AG04450 (cell line): ENCODE results near the gene LYPD5. TPM values are rescaled to one million over a fixed set of nuclear protein-coding genes. Genes with fewer than 3 reads are reported as not detected.

ENCODE experiments used
- CTCF ChIA-PET: fragments of 300-600, 350-600 bp; formaldehyde crosslinking; extraction: SDS; loops from one replicate; lab custom pipeline; 2022; ENCODE audit warnings: antibody characterized with exemption, inconsistent platforms; lab: Charles Lee
- POLR2A ChIA-PET: fragments of 350-600 bp; formaldehyde crosslinking; extraction: SDS; loops from one replicate; lab custom pipeline; 2021; ENCODE audit warnings: antibody characterized with exemption, inconsistent platforms; lab: Yijun Ruan, JAX
- DNase-seq: peaks from one replicate; pipeline ENCODE4 v3.0.0-alpha.2; 2011; ENCODE audit warnings: low read depth, low spot score
- H3K27ac ChIP-seq: one replicate; pipeline ENCODE4 v1.5.1; 2012; ENCODE audit warnings: low read depth, low read length, control low read depth
- H3K27me3 ChIP-seq: one replicate; pipeline ENCODE4 v1.6.0; 2012; ENCODE audit warnings: low read length; ENCODE audit not compliant: control insufficient read depth, insufficient read depth
- H3K4me3 ChIP-seq: 2 replicates; pipeline ENCODE4 v1.5.1; 2011; ENCODE audit warnings: mild to moderate bottlenecking, low read depth, low read length, control low read depth
- H3K9me3 ChIP-seq: 2 replicates; pipeline ENCODE4 v1.5.1; 2012; ENCODE audit warnings: low read length; ENCODE audit not compliant: control insufficient read depth, insufficient read depth
- polyA plus RNA-seq: library from polyadenylated mRNA; depleted of rRNA; stranded (reverse); fragments of >200 nt; gene quantifications from 2 replicates; pipeline ENCODE4 v1.2.3, GENCODE V29; 2011
- TF ChIP-seq, protein P1 (sequence below): IDR thresholded peaks from 2 replicates; pipeline ENCODE4 v1.5.1; 2011; ENCODE audit warnings: low read depth, low read length, control low read depth, inconsistent platforms

Gene LYPD5
- polyA plus RNA-seq, 1 experiment: 0.66 TPM

DNA sequence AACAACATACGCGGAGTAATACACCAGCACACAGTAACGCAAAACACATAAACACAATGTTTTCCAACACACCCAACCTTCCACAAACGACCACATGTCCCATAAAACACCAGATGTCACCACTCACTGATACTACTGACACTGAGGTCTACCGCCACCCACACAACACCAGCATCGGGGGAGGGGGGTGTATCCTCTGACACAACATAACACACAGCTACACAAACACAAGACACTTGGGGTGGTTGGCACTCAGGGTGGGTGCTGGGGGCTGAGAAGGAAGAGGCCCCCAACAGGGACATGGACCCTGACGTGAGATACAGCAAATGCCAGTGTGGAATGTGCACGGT is 20.0 kb downstream of the LYPD5 start:
- Histone ChIP-seq H3K27ac (no peak overlapping the region), H3K27me3 (no peaks in the 10 kb centered on the region), H3K4me3 (no peak overlapping the region), H3K9me3 (no peaks in the 10 kb centered on the region; the same call in 1 of the 2 replicates)
- TF ChIP-seq, protein P1, sequence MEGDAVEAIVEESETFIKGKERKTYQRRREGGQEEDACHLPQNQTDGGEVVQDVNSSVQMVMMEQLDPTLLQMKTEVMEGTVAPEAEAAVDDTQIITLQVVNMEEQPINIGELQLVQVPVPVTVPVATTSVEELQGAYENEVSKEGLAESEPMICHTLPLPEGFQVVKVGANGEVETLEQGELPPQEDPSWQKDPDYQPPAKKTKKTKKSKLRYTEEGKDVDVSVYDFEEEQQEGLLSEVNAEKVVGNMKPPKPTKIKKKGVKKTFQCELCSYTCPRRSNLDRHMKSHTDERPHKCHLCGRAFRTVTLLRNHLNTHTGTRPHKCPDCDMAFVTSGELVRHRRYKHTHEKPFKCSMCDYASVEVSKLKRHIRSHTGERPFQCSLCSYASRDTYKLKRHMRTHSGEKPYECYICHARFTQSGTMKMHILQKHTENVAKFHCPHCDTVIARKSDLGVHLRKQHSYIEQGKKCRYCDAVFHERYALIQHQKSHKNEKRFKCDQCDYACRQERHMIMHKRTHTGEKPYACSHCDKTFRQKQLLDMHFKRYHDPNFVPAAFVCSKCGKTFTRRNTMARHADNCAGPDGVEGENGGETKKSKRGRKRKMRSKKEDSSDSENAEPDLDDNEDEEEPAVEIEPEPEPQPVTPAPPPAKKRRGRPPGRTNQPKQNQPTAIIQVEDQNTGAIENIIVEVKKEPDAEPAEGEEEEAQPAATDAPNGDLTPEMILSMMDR: no peak
- ChIA-PET POLR2A (no interaction called here), CTCF (interaction anchor here (1.0 to 1.5 kb wide), 2 partner anchors 28 to 36 kb away, joined by 4 to 6 read pairs; no protein-coding TSS in a partner anchor)
- DNase-seq: no peak

DNA sequence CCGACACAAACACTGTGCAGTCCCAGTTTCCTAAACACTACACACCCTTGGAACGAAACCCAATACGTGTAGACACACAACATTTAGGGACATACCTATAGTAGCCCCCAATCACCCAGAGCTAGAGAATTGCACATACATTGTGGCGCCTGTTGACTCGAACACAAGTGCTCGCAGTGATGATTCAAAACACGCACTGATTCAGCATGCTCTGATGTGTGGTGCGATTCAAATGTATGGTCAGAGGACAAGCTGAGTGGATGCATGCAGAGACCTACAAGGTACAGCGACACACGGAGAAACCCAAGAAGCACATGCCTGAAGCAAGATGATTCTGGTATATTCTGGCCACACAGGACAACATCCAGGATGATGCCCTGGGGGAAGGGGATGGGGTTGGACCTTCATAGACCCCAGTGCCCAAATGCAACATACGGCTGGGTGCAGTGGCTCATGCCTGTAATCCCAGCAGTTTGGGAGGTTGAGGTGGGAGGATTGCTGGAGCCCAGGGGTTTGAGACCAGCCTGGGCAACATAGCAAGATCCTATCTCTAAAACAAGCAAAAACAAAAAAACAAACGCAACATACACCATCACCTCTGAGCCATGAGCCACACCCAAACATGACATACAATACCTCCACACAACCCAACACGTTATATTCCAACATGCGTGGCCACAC is 20.5 kb downstream of the LYPD5 start:
- no peak overlapping the region for H3K4me3 ChIP-seq
- H3K27ac ChIP-seq: no peak overlapping the region
- no peaks in the 10 kb centered on the region for H3K27me3 ChIP-seq
- no peaks in the 10 kb centered on the region; the same call in 1 of the 2 replicates for H3K9me3 ChIP-seq
- TF ChIP-seq, protein P1: no peak
- no peak for DNase-seq
- ChIA-PET CTCF (interaction anchor here (1.0 to 1.5 kb wide), 2 partner anchors 28 to 36 kb away, joined by 4 to 6 read pairs; no protein-coding TSS in a partner anchor), POLR2A (no interaction called here)

DNA sequence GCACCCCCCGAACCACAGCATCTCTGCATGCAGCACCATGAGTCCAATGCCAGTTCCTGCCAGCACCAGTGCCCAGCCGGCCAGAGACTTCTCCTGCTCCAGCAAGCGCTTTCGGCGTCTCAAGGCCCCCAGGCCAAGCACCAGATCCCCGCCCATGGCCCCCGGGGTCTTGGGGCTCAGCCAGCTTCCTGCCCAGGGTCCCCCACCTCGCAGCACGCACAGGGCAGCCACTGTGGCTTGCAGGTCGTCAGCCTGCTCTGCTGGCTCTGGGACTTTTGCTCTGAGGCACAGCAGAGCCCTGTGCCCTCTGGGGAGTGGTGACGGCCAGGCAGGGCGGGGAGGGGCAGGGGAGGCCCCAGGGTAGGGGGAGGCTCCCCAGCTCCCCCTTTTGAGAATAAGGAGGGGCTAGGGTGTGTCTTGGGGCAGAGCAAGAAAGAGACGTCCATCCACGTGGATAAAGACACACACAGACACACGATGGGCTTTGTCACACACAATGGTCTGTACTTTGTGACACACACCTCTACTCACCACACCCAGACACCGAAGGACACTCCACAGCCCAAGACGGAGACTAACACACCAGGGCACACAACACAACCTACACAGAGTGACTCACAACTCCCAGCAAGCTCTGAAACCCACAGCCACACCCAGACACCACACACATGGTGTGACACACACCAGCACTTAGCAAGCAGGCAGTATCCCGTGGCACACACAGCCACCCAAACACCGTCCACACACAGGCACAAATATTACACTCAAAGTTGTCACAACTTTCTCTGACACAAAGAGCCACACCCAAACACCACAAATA is 21.3 kb downstream of the LYPD5 start, which contains the start of gene KCNN4:
TSS of gene KCNN4 (minus strand) at position 268 of the 820 bp plus-strand sequence. CDS start at position 156, 112 bp downstream.
- DNase-seq: no peak
- TF ChIP-seq, protein P1: no peak
- ChIA-PET CTCF (interaction anchor here (1.0 to 1.5 kb wide), 3 partner anchors 15 to 35 kb away, joined by 4 to 6 read pairs (median 6); no protein-coding TSS in a partner anchor), POLR2A (no interaction called here)
- Histone ChIP-seq H3K4me3 (no peak within 1 kb of the TSS), H3K27ac (no peak within 1 kb of the TSS), H3K9me3 (no peaks in the 10 kb centered on the region; the same call in 1 of the 2 replicates), H3K27me3 (no peaks in the 10 kb centered on the region)

DNA sequence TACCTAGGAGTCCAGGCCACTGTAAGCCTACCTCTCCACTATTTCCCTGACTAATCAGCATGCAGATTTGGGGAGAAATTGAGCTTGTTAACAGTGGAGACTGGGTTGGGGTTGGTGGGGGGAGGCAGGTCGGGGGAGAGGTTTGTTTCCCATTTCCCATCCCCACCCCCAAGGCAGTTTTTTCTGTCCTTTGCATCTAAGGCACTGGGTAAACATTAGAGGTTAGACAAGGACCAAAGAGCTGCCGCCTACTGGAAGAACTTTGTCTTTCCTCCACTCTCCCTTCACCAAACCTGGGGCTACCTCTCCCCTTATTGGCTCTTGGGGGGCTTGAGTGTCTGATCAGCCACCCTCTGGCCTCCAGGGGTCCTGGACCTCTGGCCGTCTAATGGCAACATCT is 22.4 kb downstream of the LYPD5 start:
- CTCF ChIA-PET: interaction anchor here (1.4 kb wide), 1 partner anchor 14 kb away, joined by 6 read pairs; no protein-coding TSS in a partner anchor
- DNase-seq: no peak
- no peaks in the 10 kb centered on the region for H3K27me3 ChIP-seq
- POLR2A ChIA-PET: no interaction called here
- H3K4me3 ChIP-seq: no peak overlapping the region
- TF ChIP-seq, protein P1: no peak
- no peak overlapping the region for H3K27ac ChIP-seq
- H3K9me3 ChIP-seq: no peaks in the 10 kb centered on the region; the same call in 1 of the 2 replicates
